Measurements from ENCODE around the gene SART3.

DNA sequence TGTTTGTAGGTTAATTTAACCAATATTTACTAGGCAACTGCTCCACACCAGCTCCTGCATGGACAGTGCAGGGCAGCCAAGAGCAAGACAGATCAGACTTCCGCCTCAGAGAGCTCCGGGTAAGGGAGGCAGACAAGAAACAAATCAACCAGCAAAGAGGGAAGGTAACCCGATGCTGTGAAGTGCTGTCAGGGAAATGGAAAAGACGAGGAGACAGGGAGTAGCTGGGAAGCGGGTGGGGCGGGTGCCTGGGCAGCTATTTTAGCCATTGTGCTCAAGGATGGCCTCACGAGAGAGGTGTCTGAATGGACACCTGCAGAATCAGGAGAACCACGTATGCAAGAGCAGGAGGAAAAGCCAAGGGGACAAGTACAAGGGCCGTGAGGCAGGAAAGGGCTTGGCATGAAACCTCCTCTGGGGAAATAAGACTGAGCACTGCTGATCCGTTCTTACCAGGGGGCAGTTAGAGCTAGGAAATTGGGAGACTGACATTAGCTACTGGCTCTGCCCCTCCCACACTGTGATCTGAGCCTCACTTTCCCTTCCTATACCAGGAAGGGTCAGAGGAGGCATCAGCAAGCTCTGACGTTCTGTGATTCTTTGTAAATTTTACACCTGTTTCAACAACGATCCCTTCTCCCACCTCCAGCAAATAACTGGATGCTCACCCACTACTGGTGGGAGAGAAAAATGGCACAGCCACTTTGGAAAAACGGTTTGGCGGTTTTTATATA, 43.4 kb upstream of the SART3 start:
- no peak for TF ChIP-seq CTCF (IDR thresholded peaks at IDR 0.05; ENCODE audit: low read depth, low read length, missing input control)
- no peak for TF ChIP-seq EGR1 (IDR thresholded peaks at IDR 0.05; ENCODE audit: low read depth in 2 of 2)
- TF ChIP-seq, protein P1, sequence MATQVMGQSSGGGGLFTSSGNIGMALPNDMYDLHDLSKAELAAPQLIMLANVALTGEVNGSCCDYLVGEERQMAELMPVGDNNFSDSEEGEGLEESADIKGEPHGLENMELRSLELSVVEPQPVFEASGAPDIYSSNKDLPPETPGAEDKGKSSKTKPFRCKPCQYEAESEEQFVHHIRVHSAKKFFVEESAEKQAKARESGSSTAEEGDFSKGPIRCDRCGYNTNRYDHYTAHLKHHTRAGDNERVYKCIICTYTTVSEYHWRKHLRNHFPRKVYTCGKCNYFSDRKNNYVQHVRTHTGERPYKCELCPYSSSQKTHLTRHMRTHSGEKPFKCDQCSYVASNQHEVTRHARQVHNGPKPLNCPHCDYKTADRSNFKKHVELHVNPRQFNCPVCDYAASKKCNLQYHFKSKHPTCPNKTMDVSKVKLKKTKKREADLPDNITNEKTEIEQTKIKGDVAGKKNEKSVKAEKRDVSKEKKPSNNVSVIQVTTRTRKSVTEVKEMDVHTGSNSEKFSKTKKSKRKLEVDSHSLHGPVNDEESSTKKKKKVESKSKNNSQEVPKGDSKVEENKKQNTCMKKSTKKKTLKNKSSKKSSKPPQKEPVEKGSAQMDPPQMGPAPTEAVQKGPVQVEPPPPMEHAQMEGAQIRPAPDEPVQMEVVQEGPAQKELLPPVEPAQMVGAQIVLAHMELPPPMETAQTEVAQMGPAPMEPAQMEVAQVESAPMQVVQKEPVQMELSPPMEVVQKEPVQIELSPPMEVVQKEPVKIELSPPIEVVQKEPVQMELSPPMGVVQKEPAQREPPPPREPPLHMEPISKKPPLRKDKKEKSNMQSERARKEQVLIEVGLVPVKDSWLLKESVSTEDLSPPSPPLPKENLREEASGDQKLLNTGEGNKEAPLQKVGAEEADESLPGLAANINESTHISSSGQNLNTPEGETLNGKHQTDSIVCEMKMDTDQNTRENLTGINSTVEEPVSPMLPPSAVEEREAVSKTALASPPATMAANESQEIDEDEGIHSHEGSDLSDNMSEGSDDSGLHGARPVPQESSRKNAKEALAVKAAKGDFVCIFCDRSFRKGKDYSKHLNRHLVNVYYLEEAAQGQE (IDR thresholded peaks at IDR 0.05) = no peak
- TF ChIP-seq RXRA (IDR thresholded peaks at IDR 0.05) = no peak
- TF ChIP-seq, protein P2, sequence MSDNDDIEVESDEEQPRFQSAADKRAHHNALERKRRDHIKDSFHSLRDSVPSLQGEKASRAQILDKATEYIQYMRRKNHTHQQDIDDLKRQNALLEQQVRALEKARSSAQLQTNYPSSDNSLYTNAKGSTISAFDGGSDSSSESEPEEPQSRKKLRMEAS (IDR thresholded peaks at IDR 0.05) = no peak
- TF ChIP-seq SP1 (IDR thresholded peaks at IDR 0.05) = no peak
- TF ChIP-seq RAD21 (IDR thresholded peaks at IDR 0.05) = no peak
- TF ChIP-seq YY1 (IDR thresholded peaks at IDR 0.05) = no peak

Data from liver (tissue), 3 donors.